H7 (cell line): ENCODE results near the gene ZNFX1. TPM values are rescaled to one million over a fixed set of nuclear protein-coding genes. Genes with fewer than 3 reads are reported as not detected.

Experiments used
- DNase-seq: peaks from one replicate; pipeline ENCODE4 v3.0.0; 2012
- H3K27me3 ChIP-seq: 2 replicates; pipeline ENCODE4 v1.6.0; 2011; ENCODE audit warnings: mild to moderate bottlenecking, low read length; ENCODE audit not compliant: control insufficient read depth, insufficient read depth
- H3K36me3 ChIP-seq: replicated peaks from 2 replicates; pipeline ENCODE4 v1.5.1; 2011; ENCODE audit warnings: low read length; ENCODE audit not compliant: control insufficient read depth, insufficient read depth
- H3K4me3 ChIP-seq: 2 replicates; pipeline ENCODE4 v1.5.1; 2011; ENCODE audit warnings: low read depth, mild to moderate bottlenecking, control low read depth, low read length, moderate library complexity; ENCODE audit not compliant: insufficient read depth
- total RNA-seq: library from RNA; depleted of rRNA; stranded (reverse); fragments of >200 nt; shearing (Covaris generic); gene quantifications from 2 replicates; pipeline ENCODE4 v1.2.3, GENCODE V29; 2014

ZNFX1 gene
- total RNA-seq, 1 experiment from 2014 or later = 8.5 TPM

DNA sequence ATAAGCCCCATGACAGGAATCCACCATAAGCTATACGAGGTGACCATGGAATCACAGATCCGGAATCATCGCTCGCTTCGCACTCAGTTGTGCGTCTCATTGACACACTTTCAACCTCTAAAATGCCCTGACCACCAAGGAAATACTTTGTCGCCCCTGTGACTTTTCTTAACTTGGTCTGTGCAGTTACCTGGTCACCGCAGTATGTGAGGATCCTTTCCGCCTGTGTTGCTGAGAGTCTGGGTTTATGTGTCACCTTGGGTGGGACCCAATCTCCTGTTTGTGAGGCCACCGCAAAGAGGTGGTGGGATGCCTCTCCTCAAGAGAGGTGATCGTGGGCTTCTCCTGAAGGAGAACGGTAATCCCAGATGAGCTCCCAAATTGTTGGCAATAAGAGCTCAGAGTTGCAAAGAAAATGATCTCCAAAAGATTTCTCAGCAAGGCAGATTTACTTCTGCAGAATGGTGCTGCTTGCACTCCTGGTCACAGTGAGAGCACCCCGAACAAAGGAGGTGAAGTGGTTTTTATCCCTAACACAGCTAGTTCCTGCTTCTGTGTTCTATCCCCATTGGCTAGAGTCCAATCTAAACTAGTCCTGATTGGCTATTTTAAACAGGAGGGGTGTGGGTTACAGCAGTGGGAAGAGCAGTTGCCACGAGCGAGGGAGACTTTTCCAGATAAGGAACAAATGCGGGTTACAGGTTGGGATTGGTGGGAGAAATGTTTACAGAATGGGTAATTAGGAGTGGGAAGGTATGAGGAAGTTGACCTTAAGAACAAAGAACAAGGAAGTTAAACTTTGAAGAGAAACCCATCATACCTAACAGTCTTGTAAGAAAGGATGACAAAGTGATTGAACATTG lies 9.1 kb upstream of the ZNFX1 start:
- H3K27me3 ChIP-seq = no peaks in the 10 kb centered on the region
- H3K4me3 ChIP-seq = no peak overlapping the region
- H3K36me3 ChIP-seq = peaks cover 64% of the 10 kb centered on the region
- DNase-seq = no peak

DNA sequence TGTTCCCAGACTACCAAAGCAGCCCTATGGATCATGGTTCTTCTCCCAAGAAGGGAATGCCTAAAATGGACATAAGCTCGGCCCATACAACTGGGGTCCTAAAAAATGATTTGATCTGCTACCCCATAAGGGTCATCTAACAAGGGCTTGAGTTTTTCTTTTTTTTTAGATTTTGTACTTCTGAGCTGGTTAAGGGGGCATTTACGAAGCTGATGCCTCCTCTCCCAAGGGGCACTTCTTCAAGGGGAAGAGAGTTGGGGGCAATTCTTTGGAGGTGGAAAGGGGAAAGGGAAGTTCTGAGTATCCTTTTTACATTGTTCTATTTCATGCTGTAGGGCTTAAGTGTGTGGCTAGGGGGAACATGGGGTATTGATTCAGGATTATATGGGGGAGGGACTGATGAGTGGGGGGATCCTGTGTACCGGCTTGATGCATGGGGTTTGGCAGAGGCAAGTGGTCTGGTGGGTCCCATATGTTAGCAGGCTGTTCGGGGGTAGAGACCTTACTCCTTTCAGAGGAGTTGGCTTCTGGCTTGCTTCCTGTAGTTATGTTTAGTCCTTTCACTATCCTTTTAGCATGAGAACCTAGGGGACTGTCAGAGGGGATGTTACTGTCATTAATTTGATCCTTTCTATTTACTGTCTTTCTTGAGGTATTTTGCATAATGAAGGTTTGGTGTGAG lies 8.1 kb upstream of the ZNFX1 start:
- Histone ChIP-seq H3K4me3 (peak overlapping the region; percentile 17; the same call in 1 of the 2 replicates), H3K27me3 (no peaks in the 10 kb centered on the region), H3K36me3 (peaks cover 74% of the 10 kb centered on the region)
- no peak for DNase-seq

DNA sequence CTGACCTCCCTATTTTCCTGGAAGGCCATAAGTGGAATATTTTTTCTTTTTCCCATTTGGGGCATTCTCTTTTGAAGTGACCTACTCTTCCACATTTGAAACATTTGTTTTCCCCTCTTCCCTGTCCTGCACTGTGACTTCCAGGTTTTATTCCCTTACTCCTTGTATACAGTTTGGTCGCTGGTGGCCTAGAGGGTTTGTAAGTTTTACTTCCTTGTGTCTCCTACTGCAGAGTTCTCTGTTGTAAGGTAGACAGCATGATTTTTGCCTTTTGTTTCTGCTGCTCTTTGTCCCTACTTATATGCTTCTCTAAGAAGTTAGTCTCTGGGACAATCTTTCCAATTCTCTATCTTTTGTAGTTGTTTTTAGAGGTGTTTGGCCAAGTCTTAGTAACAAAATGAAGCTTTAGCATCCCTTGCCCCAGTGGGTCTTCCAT lies 7.4 kb upstream of the ZNFX1 start:
- DNase-seq = no peak
- peaks cover 81% of the 10 kb centered on the region for H3K36me3 ChIP-seq
- H3K27me3 ChIP-seq = no peaks in the 10 kb centered on the region
- H3K4me3 ChIP-seq = peak overlapping the region; percentile 23; the same call in 1 of the 2 replicates

GRCh38 chr20:49284818-49285217 lies 7.0 kb upstream of the ZNFX1 start:
- peaks cover 85% of the 10 kb centered on the region for H3K36me3 ChIP-seq
- no peak for DNase-seq
- H3K27me3 ChIP-seq = no peaks in the 10 kb centered on the region
- peak overlapping the region; percentile 23; the same call in 1 of the 2 replicates for H3K4me3 ChIP-seq

- Histone ChIP-seq H3K27me3 (no peaks in the 10 kb centered on the region), H3K4me3 (peak overlapping the region; percentile 87; the same call in 1 of the 2 replicates), H3K36me3 (peaks cover 89% of the 10 kb centered on the region)
- no peak for DNase-seq
Measured at GRCh38 chr20:49283703-49284625, 6.1 kb upstream of the ZNFX1 start.

DNA sequence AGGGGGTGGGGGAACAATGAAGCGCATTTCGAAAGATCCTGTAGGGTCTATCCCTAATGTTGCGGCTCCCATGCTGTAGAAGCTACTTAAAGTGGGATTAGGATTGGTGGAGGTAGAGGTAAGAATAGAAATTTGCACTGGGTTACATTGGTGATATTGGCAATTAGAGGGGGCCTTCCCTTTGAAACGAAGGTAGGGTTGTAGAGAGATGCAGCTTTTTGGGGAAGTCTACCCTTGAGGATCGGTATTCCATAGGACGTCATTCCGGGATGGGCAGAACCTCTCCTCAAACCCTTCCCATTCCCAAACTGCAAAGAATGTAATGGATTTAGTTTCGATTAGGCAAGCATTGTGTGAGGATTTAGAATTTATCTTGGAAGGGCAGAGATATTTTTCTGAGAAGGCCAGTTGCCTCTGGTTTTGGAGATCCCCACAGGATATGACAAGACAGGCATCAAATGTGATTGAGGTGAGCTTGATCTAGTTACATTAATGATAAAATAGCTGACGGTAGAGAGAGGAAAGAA lies 5.4 kb upstream of the ZNFX1 start:
- no peak for DNase-seq
- Histone ChIP-seq H3K27me3 (no peaks in the 10 kb centered on the region), H3K4me3 (peak overlapping the region; percentile 87), H3K36me3 (peaks cover 83% of the 10 kb centered on the region)

DNA sequence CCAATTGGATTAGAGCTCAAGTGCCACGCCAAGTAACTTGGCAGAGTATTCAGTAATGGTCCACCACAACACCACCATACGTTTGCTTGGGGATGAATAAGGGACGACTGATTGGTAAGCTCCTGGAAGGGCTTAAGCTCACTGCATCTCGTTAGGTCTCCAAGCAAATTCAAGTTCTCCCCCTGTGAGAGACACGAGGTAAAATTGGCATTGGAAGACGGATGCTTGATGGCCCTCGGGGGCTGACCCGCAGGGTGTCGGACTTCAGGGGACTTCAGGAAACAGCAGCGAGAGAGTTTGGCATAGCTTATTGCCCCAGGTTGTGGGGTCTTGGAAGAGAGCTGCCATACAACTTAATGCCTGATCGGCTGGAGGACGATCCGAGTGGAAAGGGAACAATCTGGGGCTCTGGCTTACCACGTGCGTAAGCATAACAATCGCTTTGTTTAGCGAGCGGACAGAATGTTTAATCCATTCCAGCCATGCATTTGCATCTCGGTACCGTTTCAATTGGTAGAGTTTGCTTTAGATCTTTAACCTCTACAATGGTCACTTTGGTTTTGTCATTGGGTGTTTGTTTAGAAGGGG lies 4.8 kb upstream of the ZNFX1 start:
- DNase-seq = no peak

GRCh38 chr20:49281913-49282467 lies 4.1 kb upstream of the ZNFX1 start:
- DNase-seq = no peak
- Histone ChIP-seq H3K27me3 (no peaks in the 10 kb centered on the region), H3K4me3 (peak overlapping the region; percentile 87), H3K36me3 (peaks cover 73% of the 10 kb centered on the region)

More for the DNA sequence above, 4.8 kb upstream of the ZNFX1 start:
- Histone ChIP-seq H3K36me3 (peaks cover 78% of the 10 kb centered on the region), H3K27me3 (no peaks in the 10 kb centered on the region), H3K4me3 (peak overlapping the region; percentile 87)

- peaks cover 66% of the 10 kb centered on the region for H3K36me3 ChIP-seq
- no peak for DNase-seq
- no peaks in the 10 kb centered on the region for H3K27me3 ChIP-seq
- H3K4me3 ChIP-seq = peak overlapping the region; percentile 87
Measured at GRCh38 chr20:49281059-49281912, 3.4 kb upstream of the ZNFX1 start.

DNA sequence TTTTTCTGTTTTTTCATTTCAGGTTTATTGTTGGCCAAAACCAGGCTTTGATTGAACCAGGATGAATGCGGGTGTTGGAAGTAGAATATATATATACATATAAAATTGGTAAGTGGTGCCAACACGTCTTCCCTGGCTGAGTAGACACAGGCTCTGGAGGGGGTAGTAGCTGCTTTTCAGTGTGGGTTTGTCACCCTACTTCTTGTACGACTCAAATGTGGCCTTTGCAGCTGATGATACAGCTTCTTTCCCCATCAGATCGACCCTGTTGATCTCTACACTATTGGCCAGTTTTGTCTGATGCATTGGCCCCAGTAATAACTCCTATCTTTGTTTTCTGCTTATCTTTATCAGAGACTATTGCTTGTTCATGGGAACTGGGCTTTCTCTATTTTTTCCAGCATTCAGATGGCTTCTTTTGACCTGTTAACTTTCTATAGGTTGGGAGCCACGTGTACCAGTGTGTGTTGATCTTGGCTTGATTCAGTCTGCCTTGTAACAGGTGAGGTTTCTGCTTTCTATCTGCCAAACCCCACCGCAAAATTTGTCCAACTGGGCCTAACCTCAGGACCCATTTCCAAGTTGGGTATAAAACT lies 2.7 kb upstream of the ZNFX1 start:
- H3K36me3 ChIP-seq = peaks cover 60% of the 10 kb centered on the region
- no peak for DNase-seq
- H3K4me3 ChIP-seq = peak overlapping the region; percentile 87
- no peaks in the 10 kb centered on the region for H3K27me3 ChIP-seq

GRCh38 chr20:49279677-49280462 lies 2.0 kb upstream of the ZNFX1 start:
- Histone ChIP-seq H3K27me3 (no peaks in the 10 kb centered on the region), H3K36me3 (peaks cover 60% of the 10 kb centered on the region), H3K4me3 (peak overlapping the region; percentile 87)
- DNase-seq = no peak
